AG09309 (cell line): ENCODE results near the gene TPP2.
A peak's percentile ranks its signal among the peaks of the same experiment; 100 is the strongest.

Source experiments
- DNase-seq: peaks from one replicate; pipeline ENCODE4 v3.0.0-alpha.2; 2010; ENCODE audit warnings: low read depth
- H3K4me3 ChIP-seq: 2 replicates; pipeline ENCODE4 v1.5.1; 2011; ENCODE audit warnings: mild to moderate bottlenecking, low read depth, low read length, moderate library complexity; ENCODE audit not compliant: control insufficient read depth
- CTCF ChIP-seq: IDR thresholded peaks from 2 replicates; pipeline ENCODE4 v1.5.1; 2011; ENCODE audit warnings: mild to moderate bottlenecking, low read depth, low read length, inconsistent platforms; ENCODE audit not compliant: insufficient read depth, control insufficient read depth; ENCODE audit errors: missing control alignments

The TPP2 gene

DNA sequence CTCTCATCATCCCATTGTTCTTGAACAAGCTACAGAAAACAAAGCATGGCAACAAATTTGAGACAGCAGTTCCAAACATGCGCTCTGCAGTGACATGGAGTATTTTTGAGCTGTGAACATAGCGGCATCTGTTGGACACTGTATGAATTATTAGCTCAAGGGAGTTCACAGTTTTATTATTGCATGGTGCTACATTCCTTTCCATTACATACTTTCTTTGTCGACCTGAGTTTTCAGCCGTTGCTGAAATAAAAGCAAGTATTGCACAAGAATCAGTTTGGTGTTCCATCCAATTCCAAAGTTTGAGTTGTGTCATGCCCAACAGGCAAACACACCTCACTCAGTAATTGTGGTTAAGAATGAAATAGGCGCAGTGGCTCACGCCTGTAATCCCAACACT lies 128.1 kb downstream of the TPP2 start:
- H3K4me3 ChIP-seq, result no peak overlapping the region
- DNase-seq, result peak; percentile 54
- peak; percentile 61 for TF ChIP-seq CTCF

DNA sequence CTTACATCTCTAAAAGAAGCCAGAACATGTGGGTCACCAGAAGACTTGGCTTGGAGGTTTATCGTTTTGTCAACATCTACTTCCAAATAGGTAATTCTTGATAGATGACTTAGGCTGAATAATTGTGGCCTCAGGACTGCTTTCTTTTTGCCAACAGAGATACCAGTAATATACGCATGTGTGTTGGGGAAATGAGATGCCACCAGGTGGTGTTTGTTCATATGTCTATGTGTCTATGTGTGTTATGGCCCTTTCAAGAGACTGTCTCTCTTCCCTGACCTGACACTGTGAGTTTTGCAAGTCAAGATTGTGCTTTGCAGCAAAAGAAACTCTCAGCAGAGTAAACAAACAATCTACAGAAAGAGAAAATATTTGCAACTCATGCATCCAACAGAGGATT lies 129.6 kb downstream of the TPP2 start:
- DNase-seq, result no peak
- no peak for TF ChIP-seq CTCF
- H3K4me3 ChIP-seq, result no peak overlapping the region
